NT2/D1 (cell line): ENCODE results near the gene KCNE1.
"Not testable (repeated sequence)": the region's sequence is repeated elsewhere in the genome, so short reads cannot be mapped to it uniquely, and the experiment has no call there.

Experiments
- SUZ12 ChIP-seq: IDR thresholded peaks from 2 replicates; pipeline ENCODE4 v1.6.1; 2011; ENCODE audit not compliant: insufficient read length, insufficient read depth; ENCODE audit errors: extremely low read depth
- YY1 ChIP-seq: IDR thresholded peaks from 2 replicates; pipeline ENCODE4 v1.6.1; 2011; ENCODE audit not compliant: insufficient read length, insufficient read depth
- ZNF274 ChIP-seq: IDR thresholded peaks from 2 replicates; pipeline ENCODE4 v1.6.1; 2011; ENCODE audit warnings: mild to moderate bottlenecking, low read depth, low read length

DNA sequence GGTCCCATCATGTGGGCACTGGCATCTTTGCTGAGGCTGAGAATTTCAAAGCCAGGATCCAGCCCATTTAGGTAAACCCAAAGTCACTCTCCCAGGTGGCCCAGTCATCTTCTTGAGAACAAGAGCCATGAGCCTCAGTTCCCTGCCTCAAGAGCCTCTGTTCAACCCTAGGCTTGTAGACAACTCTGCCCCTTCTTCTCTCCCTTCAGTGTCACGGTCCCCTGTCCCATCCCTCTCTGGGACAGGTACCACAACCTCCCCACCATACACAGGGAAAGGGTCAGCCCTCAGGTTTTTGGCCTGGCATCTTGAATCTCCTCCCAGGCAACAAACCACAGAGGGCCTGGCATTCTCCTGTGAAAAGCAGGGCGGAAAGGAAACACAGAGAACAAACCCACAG lies 106.3 kb downstream of the KCNE1 start:
- not testable (repeated sequence) for TF ChIP-seq SUZ12, YY1, ZNF274
